WERI-Rb-1 (cell line): ENCODE measurements around the gene GZMM.

Experiments
- DNase-seq: peaks from one replicate; pipeline ENCODE4 v3.0.0-alpha.2; 2020
- H3K27ac ChIP-seq: fragments of 250-450 bp; sonication (Bioruptor Pico); 2 replicates; pipeline ENCODE4 v1.5.1; 2020; ENCODE audit warnings: mild to moderate bottlenecking, moderate library complexity
- H3K27me3 ChIP-seq: fragments of 250-450 bp; sonication (Bioruptor Pico); 2 replicates; pipeline ENCODE4 v1.5.1; 2021; ENCODE audit warnings: mild to moderate bottlenecking, low read depth, moderate library complexity; ENCODE audit not compliant: insufficient read depth, severe bottlenecking
- H3K36me3 ChIP-seq: fragments of 250-450 bp; sonication (Bioruptor Pico); 2 replicates; pipeline ENCODE4 v1.5.1; 2020; ENCODE audit warnings: mild to moderate bottlenecking, moderate library complexity
- H3K4me3 ChIP-seq: 2 replicates; pipeline ENCODE4 v1.5.1; 2011; ENCODE audit warnings: low read depth, mild to moderate bottlenecking, control low read depth, low read length
- H3K9me3 ChIP-seq: fragments of 250-450 bp; sonication (Bioruptor Pico); 2 replicates; pipeline ENCODE4 v1.5.1; 2021; ENCODE audit warnings: mild to moderate bottlenecking, moderate library complexity; ENCODE audit not compliant: severe bottlenecking
- TF ChIP-seq, protein P1 (sequence below): IDR thresholded peaks from 2 replicates; pipeline ENCODE4 v1.5.1; 2011; ENCODE audit warnings: low read depth, mild to moderate bottlenecking, control low read depth, inconsistent platforms, low read length

GZMM gene

DNA sequence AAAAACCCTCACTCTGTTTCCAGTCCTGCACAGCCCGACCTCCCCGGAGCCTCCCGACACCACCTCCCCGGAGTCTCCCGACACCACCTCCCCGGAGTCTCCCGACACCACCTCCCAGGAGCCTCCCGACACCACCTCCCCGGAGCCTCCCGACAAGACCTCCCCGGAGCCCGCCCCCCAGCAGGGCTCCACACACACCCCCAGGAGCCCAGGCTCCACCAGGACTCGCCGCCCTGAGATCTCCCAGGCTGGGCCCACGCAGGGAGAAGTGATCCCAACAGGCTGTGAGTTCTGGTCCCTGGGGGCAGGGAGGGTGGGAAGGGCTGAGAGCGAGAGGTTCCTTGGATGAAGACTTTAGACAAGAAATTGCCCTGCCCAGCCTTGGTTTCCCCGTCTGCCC, 42.2 kb upstream of the GZMM start:
- Histone ChIP-seq H3K36me3 (no peaks in the 10 kb centered on the region), H3K27me3 (peaks cover 10% of the 10 kb centered on the region), H3K4me3 (no peak overlapping the region), H3K27ac (no peak overlapping the region), H3K9me3 (no peaks in the 10 kb centered on the region)
- no peak for DNase-seq
- TF ChIP-seq, protein P1, sequence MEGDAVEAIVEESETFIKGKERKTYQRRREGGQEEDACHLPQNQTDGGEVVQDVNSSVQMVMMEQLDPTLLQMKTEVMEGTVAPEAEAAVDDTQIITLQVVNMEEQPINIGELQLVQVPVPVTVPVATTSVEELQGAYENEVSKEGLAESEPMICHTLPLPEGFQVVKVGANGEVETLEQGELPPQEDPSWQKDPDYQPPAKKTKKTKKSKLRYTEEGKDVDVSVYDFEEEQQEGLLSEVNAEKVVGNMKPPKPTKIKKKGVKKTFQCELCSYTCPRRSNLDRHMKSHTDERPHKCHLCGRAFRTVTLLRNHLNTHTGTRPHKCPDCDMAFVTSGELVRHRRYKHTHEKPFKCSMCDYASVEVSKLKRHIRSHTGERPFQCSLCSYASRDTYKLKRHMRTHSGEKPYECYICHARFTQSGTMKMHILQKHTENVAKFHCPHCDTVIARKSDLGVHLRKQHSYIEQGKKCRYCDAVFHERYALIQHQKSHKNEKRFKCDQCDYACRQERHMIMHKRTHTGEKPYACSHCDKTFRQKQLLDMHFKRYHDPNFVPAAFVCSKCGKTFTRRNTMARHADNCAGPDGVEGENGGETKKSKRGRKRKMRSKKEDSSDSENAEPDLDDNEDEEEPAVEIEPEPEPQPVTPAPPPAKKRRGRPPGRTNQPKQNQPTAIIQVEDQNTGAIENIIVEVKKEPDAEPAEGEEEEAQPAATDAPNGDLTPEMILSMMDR: no peak

- H3K27ac ChIP-seq: no peak overlapping the region
These were observed 39.2 kb upstream of the GZMM start for GRCh38 chr19:504616-505015.

DNA sequence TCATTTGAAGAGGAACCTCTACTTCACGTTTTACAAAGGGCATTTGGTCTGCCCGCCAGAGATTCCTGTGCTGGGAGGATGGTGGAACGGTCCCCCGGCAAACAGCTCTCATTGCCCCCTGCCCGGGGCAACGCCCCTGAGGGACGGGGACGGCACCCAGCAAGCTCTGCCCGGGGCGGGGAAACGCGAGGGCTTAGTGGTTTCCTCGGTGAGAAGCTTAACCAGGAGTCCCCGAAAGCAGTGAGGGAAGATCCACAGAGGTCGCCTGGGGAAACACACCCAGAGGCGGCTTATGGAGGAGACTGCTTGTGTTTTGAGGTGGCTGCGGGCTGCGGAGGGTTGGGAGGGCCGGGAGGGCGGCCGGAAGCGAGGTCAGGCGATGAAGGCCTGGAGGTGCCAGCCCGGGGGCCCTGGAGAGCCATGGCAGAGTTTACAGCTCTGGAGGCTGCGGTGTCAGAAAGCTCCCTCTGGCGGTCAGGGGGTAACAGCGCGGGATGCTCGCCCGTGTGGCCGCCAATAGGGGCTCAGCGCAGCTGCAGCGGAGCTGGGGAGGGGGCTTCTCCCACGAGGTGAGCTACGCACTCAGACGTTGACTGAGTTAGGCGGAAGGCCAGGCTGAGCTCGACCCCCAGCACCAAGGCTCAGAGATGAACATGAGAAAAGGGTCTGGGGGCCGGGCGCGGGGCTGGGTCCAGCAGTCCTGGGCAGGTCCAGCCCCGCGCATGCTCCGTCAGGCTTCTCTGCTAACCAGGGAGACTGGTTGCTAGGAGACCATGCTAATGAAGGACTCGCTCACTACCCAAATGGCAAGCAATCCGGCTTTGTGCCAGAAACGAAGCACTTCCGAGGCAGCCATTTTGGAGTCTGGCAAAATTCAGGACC, 37.2 kb upstream of the GZMM start:
- Histone ChIP-seq H3K36me3 (peaks cover 5% of the 10 kb centered on the region; the same call in 1 of the 2 replicates), H3K27me3 (no peaks in the 10 kb centered on the region), H3K9me3 (no peaks in the 10 kb centered on the region), H3K4me3 (peak overlapping the region; percentile 91), H3K27ac (peak overlapping the region; percentile 93)
- TF ChIP-seq, protein P1: peak; percentile 98
- DNase-seq: peak; percentile 97

More at GRCh38 chr19:504616-505015, 39.2 kb upstream of the GZMM start:
- TF ChIP-seq, protein P1: no peak
- no peak for DNase-seq
- H3K9me3 ChIP-seq: no peaks in the 10 kb centered on the region
- peaks cover 1% of the 10 kb centered on the region; the same call in 1 of the 2 replicates for H3K36me3 ChIP-seq
- no peaks in the 10 kb centered on the region for H3K27me3 ChIP-seq
- no peak overlapping the region for H3K4me3 ChIP-seq

DNA sequence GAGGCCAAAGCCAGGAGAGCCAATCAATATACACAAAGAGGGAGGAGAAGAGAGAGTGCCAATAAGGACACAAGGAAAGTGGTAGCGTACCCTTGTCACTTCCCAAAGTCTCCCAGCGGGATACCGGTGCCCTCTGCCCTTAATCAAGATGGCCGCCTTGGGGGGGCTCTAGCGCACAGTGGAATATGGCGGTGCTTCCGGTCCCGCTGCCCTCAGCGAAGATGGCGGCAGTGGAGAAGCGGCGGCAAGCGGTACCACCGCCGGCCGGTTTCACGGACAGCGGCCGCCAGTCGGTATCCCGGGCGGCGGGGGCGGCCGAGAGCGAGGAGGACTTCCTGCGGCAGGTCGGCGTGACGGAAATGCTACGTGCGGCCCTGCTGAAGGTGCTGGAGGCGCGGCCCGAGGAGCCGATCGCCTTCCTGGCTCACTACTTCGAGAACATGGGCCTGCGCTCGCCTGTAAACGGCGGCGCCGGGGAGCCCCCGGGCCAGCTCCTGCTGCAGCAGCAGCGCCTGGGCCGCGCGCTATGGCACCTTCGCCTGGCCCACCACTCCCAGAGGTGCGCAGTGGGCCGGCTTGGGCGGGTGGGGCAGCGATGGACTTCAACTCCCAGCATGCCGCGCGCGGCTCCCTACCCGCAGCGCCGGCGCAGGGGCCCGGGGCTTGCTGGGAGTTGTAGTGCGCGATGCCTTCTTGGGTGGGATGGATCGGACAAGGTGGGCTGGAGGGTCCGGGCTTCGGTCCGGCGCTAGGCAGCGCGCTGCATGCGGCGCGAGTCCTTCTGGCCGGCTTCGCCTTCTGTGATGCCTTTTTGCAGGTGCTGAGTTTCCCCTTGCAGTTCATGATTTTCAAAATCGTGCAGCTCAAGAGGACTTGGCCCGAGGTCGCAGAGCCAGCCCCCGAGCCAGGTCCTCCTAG, 36.3 kb upstream of the GZMM start, which contains the start of gene TPGS1:
TPGS1 (plus strand) TSS at position 212 of the 918 bp plus-strand sequence; CDS start at position 222, 10 bp downstream.
- TF ChIP-seq, protein P1: no peak
- peak; percentile 94 for DNase-seq
- Histone ChIP-seq H3K9me3 (no peaks in the 10 kb centered on the region), H3K4me3 (peak within 1 kb of the TSS; percentile 91), H3K36me3 (peaks cover 5% of the 10 kb centered on the region; the same call in 1 of the 2 replicates), H3K27me3 (no peaks in the 10 kb centered on the region), H3K27ac (peak within 1 kb of the TSS; percentile 93)

DNA sequence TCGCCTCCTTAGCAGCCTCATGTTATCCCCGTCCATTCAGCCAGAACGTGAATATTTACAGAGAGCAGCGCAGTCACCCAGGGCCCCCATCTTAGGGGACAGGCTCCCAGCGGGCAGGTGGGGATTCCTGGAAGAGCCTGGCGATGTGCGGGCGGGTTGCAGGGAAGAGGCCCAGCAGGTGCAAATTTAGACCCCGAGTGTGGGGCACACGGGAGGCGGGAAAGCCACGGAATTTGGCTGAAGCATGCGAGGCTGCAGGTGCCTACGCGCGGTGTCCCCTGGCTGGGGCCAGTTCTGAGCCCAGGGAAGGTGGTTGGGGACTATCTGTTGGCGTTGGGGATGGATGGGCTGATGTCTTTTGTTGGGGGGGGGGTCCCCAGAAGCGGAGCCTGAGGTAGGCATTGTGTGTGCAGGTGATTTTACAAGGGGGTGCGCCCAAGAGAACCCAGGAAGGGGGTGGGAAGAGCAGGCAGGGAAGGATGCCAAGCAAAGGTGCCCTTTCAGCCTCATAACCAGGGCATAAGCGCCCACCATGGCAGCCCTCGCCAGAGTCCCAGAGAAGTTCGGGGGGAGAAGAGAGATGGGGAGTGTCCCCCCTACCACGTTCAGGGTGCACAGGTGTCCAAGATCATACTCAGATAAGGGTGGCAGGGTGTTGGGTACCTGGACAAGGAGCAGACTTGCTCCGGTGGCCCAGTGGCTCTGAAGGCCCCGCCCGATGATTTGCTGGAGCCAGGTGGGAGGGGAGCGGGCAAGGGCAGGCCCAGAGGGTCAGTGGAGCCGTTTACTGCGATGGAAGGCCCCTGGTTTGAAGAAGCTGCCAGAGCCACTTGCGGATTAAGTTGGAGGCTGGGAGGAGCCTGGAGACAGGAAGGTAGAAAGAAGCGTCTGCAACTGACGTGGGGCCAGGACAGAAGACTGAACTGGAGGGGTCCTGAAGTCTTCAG, 35.4 kb upstream of the GZMM start:
- H3K4me3 ChIP-seq: peak overlapping the region; percentile 91
- no peak for DNase-seq
- peaks cover 5% of the 10 kb centered on the region; the same call in 1 of the 2 replicates for H3K36me3 ChIP-seq
- no peaks in the 10 kb centered on the region for H3K9me3 ChIP-seq
- peak overlapping the region; percentile 93 for H3K27ac ChIP-seq
- TF ChIP-seq, protein P1: no peak
- no peaks in the 10 kb centered on the region for H3K27me3 ChIP-seq
